KBM-7 (cell line): ENCODE results near the gene IL25.

Source experiments
- DNase-seq: peaks from one replicate; pipeline ENCODE4 v3.0.0-alpha.2; 2015
- in situ Hi-C: fragments of 300-500 bp; cut with MboI; formaldehyde crosslinking; loops from 2 replicates; pipeline ENCODE4 v1.14.3; 2020; ENCODE audit warnings: low sequenced_read_pairs, low pct_unique_long_range_greater_than_20kb, mixed read lengths

Gene IL25

GRCh38 chr14:23352506-23353432, 19.8 kb upstream of the IL25 start, which contains the start of gene SLC22A17:
Gene SLC22A17 (minus strand): TSS chr14:23352887.
- peak; percentile 30 for DNase-seq
- in situ Hi-C loops = no loop called here

GRCh38 chr14:23353433-23353780, 19.2 kb upstream of the IL25 start:
- in situ Hi-C loops = no loop called here
- DNase-seq = no peak

GRCh38 chr14:23354990-23355389, 17.6 kb upstream of the IL25 start:
- DNase-seq = no peak

DNA sequence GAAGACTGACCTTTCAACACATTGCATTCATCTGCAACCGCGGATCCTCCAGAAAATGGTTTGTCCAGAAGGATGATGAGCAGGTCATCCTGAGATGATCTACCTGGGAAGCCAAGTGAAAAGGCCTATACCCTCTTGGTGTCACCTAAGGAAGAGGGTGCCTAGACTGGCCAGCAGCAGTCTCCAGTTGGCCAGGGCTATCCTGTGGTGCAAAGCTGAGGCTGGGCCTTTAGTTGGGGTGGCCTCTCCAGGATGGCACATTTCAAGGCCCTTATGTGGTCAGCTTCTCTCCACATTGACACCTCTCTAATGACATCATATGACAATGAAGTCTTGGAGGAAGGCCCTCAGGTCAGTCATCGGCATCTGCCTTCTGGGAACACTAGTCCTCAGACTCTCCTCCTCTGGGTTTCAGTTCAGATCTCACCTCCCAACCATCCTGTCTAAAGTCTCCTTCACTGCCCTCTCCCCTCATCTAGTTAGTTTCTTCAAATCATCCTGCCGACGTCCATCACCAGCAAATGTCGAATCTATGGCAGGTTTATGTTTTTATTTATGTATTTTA, 16.7 kb upstream of the IL25 start:
- DNase-seq = no peak
- in situ Hi-C loops = no loop called here

More at GRCh38 chr14:23354990-23355389, 17.6 kb upstream of the IL25 start:
- in situ Hi-C loops = no loop called here

DNA sequence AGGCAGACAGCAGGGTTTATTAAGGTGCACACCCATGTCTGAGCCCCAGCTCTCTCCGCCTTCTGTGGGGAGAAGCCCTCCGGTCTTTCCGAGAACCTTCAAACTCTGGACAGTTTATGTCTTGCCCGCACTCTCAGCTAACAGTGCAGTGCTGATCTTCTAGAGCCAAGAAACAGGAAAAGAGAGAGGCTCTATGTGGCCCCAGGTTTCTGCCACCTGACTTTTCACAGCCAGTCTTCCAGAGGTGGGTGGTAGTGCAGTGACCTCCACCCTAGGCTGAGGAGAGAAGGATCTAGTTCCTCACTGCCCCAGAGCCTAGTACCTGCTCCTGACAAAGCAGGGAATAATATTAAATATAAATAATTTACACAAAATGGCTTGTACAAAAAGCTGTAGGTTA, 15.9 kb upstream of the IL25 start:
- in situ Hi-C loops = no loop called here
- DNase-seq = no peak

GRCh38 chr14:23357261-23357660, 15.3 kb upstream of the IL25 start:
- in situ Hi-C loops = no loop called here
- no peak for DNase-seq

GRCh38 chr14:23358042-23358441, 14.6 kb upstream of the IL25 start:
- in situ Hi-C loops = no loop called here
- no peak for DNase-seq

- DNase-seq = no peak
- in situ Hi-C loops = no loop called here
These were observed 13.9 kb upstream of the IL25 start for GRCh38 chr14:23358553-23359166.

GRCh38 chr14:23359167-23359626, 13.4 kb upstream of the IL25 start:
- in situ Hi-C loops = no loop called here
- no peak for DNase-seq

DNA sequence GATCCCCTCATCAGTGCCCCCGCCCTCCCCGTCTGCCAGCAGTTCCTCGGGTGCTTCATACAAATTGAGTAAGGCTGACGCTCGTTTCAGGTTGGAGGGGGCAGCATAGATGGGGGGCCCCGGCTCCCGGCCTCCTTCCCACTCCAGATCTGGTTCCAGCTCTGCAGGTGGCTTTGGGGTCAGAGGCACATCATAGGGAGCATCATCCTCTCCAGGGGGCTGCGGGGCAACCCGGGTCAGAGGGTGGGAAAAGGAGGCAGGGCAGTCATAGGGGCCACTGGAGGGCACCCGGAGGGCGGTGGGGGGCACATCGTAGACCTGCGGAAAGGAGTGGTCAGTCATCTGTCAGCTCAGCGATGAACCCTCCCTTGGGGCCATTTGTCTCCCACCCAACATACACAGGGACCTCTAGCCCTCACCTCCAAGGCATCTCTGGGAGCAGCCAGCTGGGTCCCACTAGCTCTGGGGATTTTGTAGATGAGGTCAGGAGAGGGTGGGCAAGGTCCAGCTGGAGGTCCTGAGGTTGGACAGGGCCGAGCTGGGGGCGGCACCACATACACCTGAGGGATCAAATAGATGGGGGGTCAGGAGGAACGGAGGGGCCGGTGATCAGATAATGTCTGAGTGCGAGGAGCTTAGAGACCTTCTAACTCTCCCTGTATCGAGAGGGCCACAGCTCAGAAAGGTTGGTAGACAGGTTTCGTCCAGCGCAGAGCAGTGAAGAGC, 12.7 kb upstream of the IL25 start:
- in situ Hi-C loops = no loop called here
- no peak for DNase-seq

GRCh38 chr14:23360496-23360895, 12.1 kb upstream of the IL25 start:
- in situ Hi-C loops = no loop called here
- DNase-seq = no peak

GRCh38 chr14:23361320-23361719, 11.3 kb upstream of the IL25 start:
- in situ Hi-C loops = no loop called here
- DNase-seq = no peak

DNA sequence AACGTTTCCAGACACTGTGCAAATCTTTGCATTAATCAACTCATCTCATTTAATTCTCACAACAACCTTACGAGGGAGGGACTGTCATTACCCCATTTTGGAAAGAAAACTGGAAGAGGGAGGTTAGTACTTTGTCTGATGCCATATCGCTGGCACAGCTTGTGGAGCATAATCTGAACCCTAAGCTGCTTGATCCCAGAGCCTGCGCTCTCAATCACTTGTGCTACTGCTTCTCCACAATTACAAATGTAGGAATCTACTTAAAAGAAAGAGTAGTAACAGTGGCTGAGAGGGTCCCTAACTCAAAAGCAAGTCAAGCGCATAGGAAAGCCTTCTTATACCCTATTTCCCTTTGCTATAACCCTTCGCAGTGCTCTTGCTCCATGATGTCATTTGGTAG, 10.8 kb upstream of the IL25 start:
- in situ Hi-C loops = no loop called here
- no peak for DNase-seq

GRCh38 chr14:23362200-23362599, 10.4 kb upstream of the IL25 start:
- in situ Hi-C loops = no loop called here
- DNase-seq = no peak

GRCh38 chr14:23364164-23365035, 8.2 kb upstream of the IL25 start:
- in situ Hi-C loops = no loop called here
- DNase-seq = no peak

GRCh38 chr14:23365036-23365731, 7.4 kb upstream of the IL25 start, which contains the start of gene EFS:
Gene EFS (minus strand): TSS chr14:23365172. CDS start chr14:23365025, 147 bp downstream.
- in situ Hi-C loops = no loop called here
- DNase-seq = no peak

DNA sequence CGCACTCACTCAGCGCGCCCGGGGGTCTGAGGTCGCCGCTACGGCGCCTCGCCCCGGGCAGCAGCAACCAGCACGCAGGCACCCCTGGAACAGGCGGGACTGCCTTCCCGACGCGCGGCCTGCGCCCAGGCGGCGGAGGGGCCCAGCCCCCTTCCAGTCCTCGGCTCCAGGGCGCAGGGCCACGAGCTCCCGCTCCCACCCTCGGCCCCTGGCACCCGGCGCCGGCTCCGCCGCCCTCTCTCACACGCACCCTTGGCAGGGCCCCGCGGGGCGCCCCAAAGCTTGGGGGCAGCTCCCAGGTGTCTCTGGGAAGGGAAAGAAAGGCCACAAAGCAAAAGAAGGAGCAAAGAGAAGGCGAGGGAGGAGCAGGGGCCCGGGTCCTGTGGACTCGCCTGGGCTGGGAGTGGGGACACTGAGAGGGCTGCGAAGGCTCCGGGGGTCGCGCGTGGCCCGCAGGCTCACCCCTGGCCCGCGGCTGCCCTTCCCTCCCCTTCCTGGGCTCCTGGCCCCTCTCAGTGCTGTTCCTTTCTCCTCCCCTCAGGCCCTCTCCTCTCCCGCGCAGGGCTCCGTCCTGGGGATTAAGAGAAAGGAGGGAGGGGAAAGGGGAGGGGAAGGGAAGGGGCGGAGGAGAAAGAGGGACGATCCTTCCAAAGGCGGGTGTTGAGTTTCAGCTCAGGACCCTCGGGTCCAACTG, 6.7 kb upstream of the IL25 start:
- no peak for DNase-seq
- in situ Hi-C loops = no loop called here
